ENCODE results near the gene MIEF1. TPM values are rescaled to one million over a fixed set of nuclear protein-coding genes. Genes with fewer than 3 reads are reported as not detected.

Gene MIEF1
- total and polyA plus RNA-seq, 2 of the 8 experiments (the other 6 are each of a cell fraction or from before 2014, with no cell fraction given), result 16.8 to 32.7 TPM

DNA sequence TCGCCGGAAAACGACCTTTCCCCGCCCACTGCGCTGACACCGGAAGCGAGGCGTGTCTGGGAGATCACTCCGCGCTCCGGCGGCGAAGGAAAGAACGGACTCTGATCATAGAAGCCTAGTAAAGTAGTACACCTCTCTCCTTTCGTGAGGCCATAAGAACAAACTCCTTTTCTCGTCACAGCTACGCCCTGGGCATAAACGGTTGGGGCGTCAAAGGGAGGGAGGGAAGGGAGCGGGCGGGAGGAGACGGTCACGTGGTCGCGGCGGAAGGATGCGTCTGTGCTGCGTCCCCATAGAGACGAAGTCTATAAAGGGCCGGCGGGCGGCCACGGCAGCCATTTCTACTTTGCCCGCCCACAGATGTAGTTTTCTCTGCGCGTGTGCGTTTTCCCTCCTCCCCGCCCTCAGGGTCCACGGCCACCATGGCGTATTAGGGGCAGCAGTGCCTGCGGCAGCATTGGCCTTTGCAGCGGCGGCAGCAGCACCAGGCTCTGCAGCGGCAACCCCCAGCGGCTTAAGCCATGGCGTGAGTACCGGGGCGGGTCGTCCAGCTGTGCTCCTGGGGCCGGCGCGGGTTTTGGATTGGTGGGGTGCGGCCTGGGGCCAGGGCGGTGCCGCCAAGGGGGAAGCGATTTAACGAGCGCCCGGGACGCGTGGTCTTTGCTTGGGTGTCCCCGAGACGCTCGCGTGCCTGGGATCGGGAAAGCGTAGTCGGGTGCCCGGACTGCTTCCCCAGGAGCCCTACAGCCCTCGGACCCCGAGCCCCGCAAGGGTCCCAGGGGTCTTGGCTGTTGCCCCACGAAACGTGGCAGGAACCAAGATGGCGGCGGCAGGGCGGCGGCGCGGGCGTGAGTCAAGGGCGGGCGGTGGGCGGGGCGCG, 18.4 kb downstream of the MIEF1 start, which contains the start of gene ATF4:
ATF4 (plus strand) TSS at position 337 of the 880 bp plus-strand sequence. CDS start 884 bp downstream, outside the sequence.
- ChIA-PET CTCF (ENCODE audit: partially characterized antibody) (interaction anchor here (0.7 to 21.9 kb wide), 9 partner anchors 8 to 211 kb away, joined by 3 to 361 read pairs (median 3); partner anchors contain the start of gene MIEF1), POLR2A (ENCODE audit: partially characterized antibody) (interaction anchor here (0.5 to 6.6 kb wide), 59 partner anchors 9 to 773 kb away, joined by 3 to 83 read pairs (median 4); partner anchors contain the start of genes CBX7, MIEF1, RPL3 and RPS19BP1)
- Histone ChIP-seq H3K27me3 (replicated peaks in 1 of 4; ENCODE audit: control insufficient read depth in 3 of 4, extremely low read depth in 1 of 4, insufficient read depth in 3 of 4, low read length in 3 of 4) (peaks cover 0 to 6% (median 2%) of the 10 kb centered on the region in 4 experiments; a peak in 3 of 7 replicates), H3K56ac (replicated peaks; ENCODE audit: insufficient read length, low read depth, low read length) (peak within 1 kb of the TSS; percentile 99), H3K4me1 (replicated peaks in 1 of 4; ENCODE audit: control insufficient read depth in 3 of 4, insufficient read depth in 4 of 4, low read length in 3 of 4) (peaks cover 0 to 12% (median 5%) of the 10 kb centered on the region in 4 experiments; a peak in 4 of 7 replicates), H3K36me3 (ENCODE audit: control insufficient read depth in 2 of 4, insufficient read depth in 4 of 4, low read length in 3 of 4) (peaks cover 23 to 45% (median 38%) of the 10 kb centered on the region in 4 experiments), H3K4ac (replicated peaks; ENCODE audit: insufficient read length, low read depth, low read length) (peak within 1 kb of the TSS; percentile 96), H2BK15ac (ENCODE audit: low read length) (no peak within 1 kb of the TSS; the same call in 1 of the 2 replicates), H3K23me2 (ENCODE audit: low read depth, low read length) (peaks cover 12% of the 10 kb centered on the region), H3K4me2 (ENCODE audit: insufficient read depth in 1 of 2, low read depth in 2 of 2, low read length in 2 of 2) (peak within 1 kb of the TSS; percentile 87 to 96), H3K9me3 (ENCODE audit: insufficient read depth in 2 of 2, low read depth in 1 of 2, low read length in 1 of 2) (no peaks in the 10 kb centered on the region), H3K27ac (ENCODE audit: low read depth, low read length) (peak within 1 kb of the TSS; percentile 99), H2BK120ac (replicated peaks; ENCODE audit: low read depth, low read length) (peak within 1 kb of the TSS; percentile 98), H2AFZ (ENCODE audit: low read length) (peak within 1 kb of the TSS; percentile 89), H3K14ac (ENCODE audit: insufficient read length) (peak within 1 kb of the TSS; percentile 100), H3K23ac (ENCODE audit: insufficient read length) (no peak within 1 kb of the TSS), H3K79me1 (ENCODE audit: low read depth, low read length) (peaks cover 4% of the 10 kb centered on the region; the same call in 1 of the 2 replicates), H3K79me2 (ENCODE audit: control insufficient read depth in 1 of 2, insufficient read depth in 2 of 2, low read length in 2 of 2) (peaks cover 5 to 29% of the 10 kb centered on the region in 2 experiments; a peak in 3 of 4 replicates), H3K18ac (ENCODE audit: extremely low read depth, low read length) (peak within 1 kb of the TSS; percentile 99), H4K8ac (ENCODE audit: extremely low read depth, insufficient read depth, low read length) (peak within 1 kb of the TSS; percentile 100), H4K91ac (replicated peaks; ENCODE audit: insufficient read length, low read length) (peak within 1 kb of the TSS; percentile 100), H2AK5ac (ENCODE audit: low read depth, low read length) (peak within 1 kb of the TSS; percentile 92), H4K5ac (ENCODE audit: insufficient read length, low read depth, low read length) (peak within 1 kb of the TSS; percentile 100), H2BK12ac (ENCODE audit: low read depth, low read length) (peak within 1 kb of the TSS; percentile 99), H3K9ac (replicated peaks in 1 of 4; ENCODE audit: extremely low read depth in 1 of 4, low read depth in 3 of 4, low read length in 3 of 4) (peak within 1 kb of the TSS; percentile 98 to 99 (median 98)), H2BK20ac (ENCODE audit: low read length) (no peak within 1 kb of the TSS), H4K20me1 (replicated peaks in 1 of 2; ENCODE audit: control insufficient read depth in 1 of 2, insufficient read depth in 2 of 2, low read length in 2 of 2) (peaks cover 35 to 38% of the 10 kb centered on the region in 2 experiments), H2BK5ac (ENCODE audit: low read depth, low read length) (peak within 1 kb of the TSS; percentile 100), H3K4me3 (ENCODE audit: extremely low read depth in 1 of 4, insufficient read depth in 2 of 4, low read depth in 3 of 4, low read length in 4 of 4) (peak within 1 kb of the TSS; percentile 93 to 99 (median 95))
- FAIRE-seq (no peak), DNase-seq (ENCODE audit: low read depth in 1 of 2, low spot score in 2 of 2) (peak in 1 of 2 experiments; percentile 93)
- 2% methylated on average over 48 of the region's 86 CpGs; no CpG with 5 or more reads in 1 of the 2 experiments for WGBS, 2 experiments (ENCODE audit: extremely low coverage in 1 of 2, insufficient coverage in 1 of 2, insufficient read length in 1 of 2, insufficient replicate concordance in 2 of 2, low coverage in 1 of 2, low lambda C conversion rate in 2 of 2, missing lambda C conversion rate in 1 of 2)
- TF ChIP-seq, protein P1, sequence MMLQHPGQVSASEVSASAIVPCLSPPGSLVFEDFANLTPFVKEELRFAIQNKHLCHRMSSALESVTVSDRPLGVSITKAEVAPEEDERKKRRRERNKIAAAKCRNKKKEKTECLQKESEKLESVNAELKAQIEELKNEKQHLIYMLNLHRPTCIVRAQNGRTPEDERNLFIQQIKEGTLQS (IDR thresholded peaks at IDR 0.05; ENCODE audit: insufficient read depth, low read depth, low read length), result peak; percentile 86
- peak; percentile 24; the same call in 1 of the 2 replicates for TF ChIP-seq NRF1 (IDR thresholded peaks at IDR 0.05; ENCODE audit: low read depth, low read length)
- TF ChIP-seq SP2 (IDR thresholded peaks at IDR 0.05; ENCODE audit: low read length), result 0 out of 2 replicates have a peak, but pooled peaks have one; percentile 3
- TF ChIP-seq CBX5 (IDR thresholded peaks at IDR 0.05; ENCODE audit: low read depth, low read length), result no peak
- TF ChIP-seq JUN (IDR thresholded peaks at IDR 0.05; ENCODE audit: low read depth, low read length), result no peak
- no peak for TF ChIP-seq RAD21 (IDR thresholded peaks at IDR 0.05 in 1 of 2, conservative IDR thresholded peaks at IDR 0.05 in 1 of 2; ENCODE audit: low read depth in 2 of 2, low read length in 2 of 2)
- TF ChIP-seq ASH2L (IDR thresholded peaks at IDR 0.05; ENCODE audit: low read length), result peak; percentile 84
- TF ChIP-seq EGR1 (IDR thresholded peaks at IDR 0.05; ENCODE audit: borderline replicate concordance, low read depth, low read length), result peak; percentile 40; the same call in 1 of the 2 replicates
- no peak for TF ChIP-seq SRF (IDR thresholded peaks at IDR 0.05; ENCODE audit: low read depth, low read length)
- TF ChIP-seq TEAD4 (IDR thresholded peaks at IDR 0.05; ENCODE audit: low read depth, low read length), result no peak
